ENCODE results near the gene PLAC1. TPM values are rescaled to one million over a fixed set of nuclear protein-coding genes. Genes with fewer than 3 reads are reported as not detected.

PLAC1 gene
- total RNA-seq, 1 experiment from 2014 or later: 2.7 TPM

- POLR2A ChIA-PET: no interaction called here
- no peaks in the 10 kb centered on the region for H3K9me3 Mint-ChIP-seq (ENCODE audit: unreplicated experiment)
- CTCF ChIA-PET: no interaction called here
- intact Hi-C loops (cut with micrococcal nuclease; ENCODE audit: unreplicated experiment): no loop called here
- H3K36me3 Mint-ChIP-seq (ENCODE audit: insufficient read depth, unreplicated experiment): no peaks in the 10 kb centered on the region
- DNase-seq: no peak
- H3K4me3 Mint-ChIP-seq (ENCODE audit: unreplicated experiment): no peak overlapping the region
- no peak for TF ChIP-seq CTCF (IDR thresholded peaks at IDR 0.05; ENCODE audit: insufficient read depth in 1 of 2, low read depth in 1 of 2, low read length in 1 of 2, severe bottlenecking in 1 of 2, unreplicated experiment in 1 of 2)
- H3K4me1 Mint-ChIP-seq (ENCODE audit: low read depth, unreplicated experiment): no peaks in the 10 kb centered on the region
- no peaks in the 10 kb centered on the region for H3K9me3 ChIP-seq
- no TSS peak for BruUV-seq (replicated peaks)
- H3K27me3 ChIP-seq (replicated peaks; ENCODE audit: control insufficient read depth, insufficient read depth, low read length): no peaks in the 10 kb centered on the region
- H3K27me3 Mint-ChIP-seq (ENCODE audit: insufficient read depth, unreplicated experiment): no peaks in the 10 kb centered on the region
- H3K27ac Mint-ChIP-seq (ENCODE audit: unreplicated experiment): no peak overlapping the region
- no peaks in the 10 kb centered on the region for H3K36me3 ChIP-seq (ENCODE audit: control insufficient read depth, insufficient read depth, low read length)
- H3K4me3 ChIP-seq (ENCODE audit: low read depth, low read length): no peak overlapping the region
- no peaks in the 10 kb centered on the region for H3K4me1 ChIP-seq
These were observed 115.0 kb downstream of the PLAC1 start for GRCh38 chrX:134543288-134543687.

GRCh38 chrX:134542485-134542884, 115.8 kb downstream of the PLAC1 start:
- TF ChIP-seq CTCF (IDR thresholded peaks at IDR 0.05; ENCODE audit: insufficient read depth in 1 of 2, low read depth in 1 of 2, low read length in 1 of 2, severe bottlenecking in 1 of 2, unreplicated experiment in 1 of 2): no peak
- no peak overlapping the region for H3K4me3 ChIP-seq (ENCODE audit: low read depth, low read length)
- no peaks in the 10 kb centered on the region for H3K9me3 ChIP-seq
- H3K9me3 Mint-ChIP-seq (ENCODE audit: unreplicated experiment): no peaks in the 10 kb centered on the region
- no peaks in the 10 kb centered on the region for H3K27me3 Mint-ChIP-seq (ENCODE audit: insufficient read depth, unreplicated experiment)
- POLR2A ChIA-PET: no interaction called here
- no peaks in the 10 kb centered on the region for H3K36me3 ChIP-seq (ENCODE audit: control insufficient read depth, insufficient read depth, low read length)
- no peak overlapping the region for H3K27ac Mint-ChIP-seq (ENCODE audit: unreplicated experiment)
- CTCF ChIA-PET: interaction anchor here (0.5 kb wide), 1 partner anchor 193 kb away, joined by 3 read pairs; no protein-coding TSS in a partner anchor
- H3K4me3 Mint-ChIP-seq (ENCODE audit: unreplicated experiment): no peak overlapping the region
- H3K36me3 Mint-ChIP-seq (ENCODE audit: insufficient read depth, unreplicated experiment): no peaks in the 10 kb centered on the region
- H3K4me1 Mint-ChIP-seq (ENCODE audit: low read depth, unreplicated experiment): peaks cover 5% of the 10 kb centered on the region
- no peaks in the 10 kb centered on the region for H3K27me3 ChIP-seq (replicated peaks; ENCODE audit: control insufficient read depth, insufficient read depth, low read length)
- intact Hi-C loops (cut with micrococcal nuclease; ENCODE audit: unreplicated experiment): no loop called here
- DNase-seq: no peak
- no TSS peak for BruUV-seq (replicated peaks)
- H3K4me1 ChIP-seq: peaks cover 5% of the 10 kb centered on the region

GRCh38 chrX:134541906-134542305, 116.4 kb downstream of the PLAC1 start:
- no peaks in the 10 kb centered on the region for H3K27me3 Mint-ChIP-seq (ENCODE audit: insufficient read depth, unreplicated experiment)
- peaks cover 8% of the 10 kb centered on the region for H3K4me1 Mint-ChIP-seq (ENCODE audit: low read depth, unreplicated experiment)
- CTCF ChIA-PET: no interaction called here
- no peaks in the 10 kb centered on the region for H3K9me3 ChIP-seq
- POLR2A ChIA-PET: no interaction called here
- H3K4me1 ChIP-seq: peaks cover 10% of the 10 kb centered on the region
- BruUV-seq (replicated peaks): no TSS peak
- no peak overlapping the region for H3K27ac Mint-ChIP-seq (ENCODE audit: unreplicated experiment)
- no peak overlapping the region for H3K4me3 ChIP-seq (ENCODE audit: low read depth, low read length)
- no peaks in the 10 kb centered on the region for H3K27me3 ChIP-seq (replicated peaks; ENCODE audit: control insufficient read depth, insufficient read depth, low read length)
- H3K9me3 Mint-ChIP-seq (ENCODE audit: unreplicated experiment): no peaks in the 10 kb centered on the region
- intact Hi-C loops (cut with micrococcal nuclease; ENCODE audit: unreplicated experiment): no loop called here
- no peaks in the 10 kb centered on the region for H3K36me3 Mint-ChIP-seq (ENCODE audit: insufficient read depth, unreplicated experiment)
- H3K36me3 ChIP-seq (ENCODE audit: control insufficient read depth, insufficient read depth, low read length): no peaks in the 10 kb centered on the region
- DNase-seq: no peak
- no peak for TF ChIP-seq CTCF (IDR thresholded peaks at IDR 0.05; ENCODE audit: insufficient read depth in 1 of 2, low read depth in 1 of 2, low read length in 1 of 2, severe bottlenecking in 1 of 2, unreplicated experiment in 1 of 2)
- no peak overlapping the region for H3K4me3 Mint-ChIP-seq (ENCODE audit: unreplicated experiment)

Data from Caco-2 (cell line).